SKM-1 treated with dmso at 0.1 percent for 144 hours (cell line): ENCODE data around the gene STC2.
"Not testable (repeated sequence)": the region's sequence is repeated elsewhere in the genome, so short reads cannot be mapped to it uniquely, and the experiment has no call there.

Experiments
- DNase-seq: peaks from one replicate; lab custom pipeline; 2025; ENCODE audit not compliant: unreplicated experiment; lab: John Stamatoyannopoulos, UW

STC2 gene

GRCh38 chr5:173296737-173297676 lies 31.2 kb downstream of the STC2 start:
- no peak for DNase-seq

GRCh38 chr5:173295796-173296195 lies 32.4 kb downstream of the STC2 start:
- DNase-seq = no peak

GRCh38 chr5:173294673-173295320 lies 33.4 kb downstream of the STC2 start:
- no peak for DNase-seq

- peak; percentile 60 for DNase-seq
These were observed 34.2 kb downstream of the STC2 start for GRCh38 chr5:173293817-173294672.

- no peak for DNase-seq
These were observed 36.2 kb downstream of the STC2 start for GRCh38 chr5:173291722-173292658.

- no peak for DNase-seq
These were observed 37.6 kb downstream of the STC2 start for GRCh38 chr5:173290477-173291131.

- DNase-seq = no peak
These were observed 38.8 kb downstream of the STC2 start for GRCh38 chr5:173289372-173289771.

GRCh38 chr5:173288632-173289031 lies 39.6 kb downstream of the STC2 start:
- DNase-seq = no peak

- no peak for DNase-seq
These were observed 41.1 kb downstream of the STC2 start for GRCh38 chr5:173287086-173287485.

- DNase-seq = not testable (repeated sequence)
These were observed 43.8 kb downstream of the STC2 start for GRCh38 chr5:173284343-173284958.

GRCh38 chr5:173283318-173284288 lies 44.6 kb downstream of the STC2 start:
- peak; percentile 49 for DNase-seq

- no peak for DNase-seq
These were observed 45.3 kb downstream of the STC2 start for GRCh38 chr5:173282916-173283315.

GRCh38 chr5:173281910-173282309 lies 46.3 kb downstream of the STC2 start:
- no peak for DNase-seq

GRCh38 chr5:173279166-173279565 lies 49.0 kb downstream of the STC2 start:
- DNase-seq = no peak

- DNase-seq = no peak
These were observed 49.6 kb downstream of the STC2 start for GRCh38 chr5:173278641-173279040.

GRCh38 chr5:173278172-173278571 lies 50.0 kb downstream of the STC2 start:
- DNase-seq = no peak

- no peak for DNase-seq
These were observed 53.4 kb downstream of the STC2 start for GRCh38 chr5:173274771-173275170.

GRCh38 chr5:173271419-173271818 lies 56.8 kb downstream of the STC2 start:
- DNase-seq = no peak
